Measurements from ENCODE around the gene ARFGEF2.
A peak's percentile ranks its signal among the peaks of the same experiment; 100 is the strongest.

ARFGEF2 gene

GRCh38 chr20:48919336-48919881 is 2.1 kb upstream of the ARFGEF2 start:
- no peaks in the 10 kb centered on the region for H3K27me3 ChIP-seq (replicated peaks; ENCODE audit: control insufficient read depth, insufficient read depth, low read length)
- TF ChIP-seq CTCF (IDR thresholded peaks at IDR 0.05; ENCODE audit: insufficient read depth, low read length, poor library complexity, severe bottlenecking), result no peak

GRCh38 chr20:48919882-48920526 is 1.5 kb upstream of the ARFGEF2 start:
- Histone ChIP-seq H3K4me3 (replicated peaks; ENCODE audit: low read depth, low read length) (no peak overlapping the region), H3K36me3 (ENCODE audit: control insufficient read depth, insufficient read depth, low read length) (no peaks in the 10 kb centered on the region), H3K27me3 (replicated peaks; ENCODE audit: control insufficient read depth, insufficient read depth, low read length) (no peaks in the 10 kb centered on the region)
- TF ChIP-seq CTCF (IDR thresholded peaks at IDR 0.05; ENCODE audit: insufficient read depth, low read length, poor library complexity, severe bottlenecking), result no peak
- DNase-seq (ENCODE audit: extremely low read depth, insufficient read length), result no peak

More at GRCh38 chr20:48919336-48919881, 2.1 kb upstream of the ARFGEF2 start:
- Histone ChIP-seq H3K36me3 (ENCODE audit: control insufficient read depth, insufficient read depth, low read length) (no peaks in the 10 kb centered on the region), H3K4me3 (replicated peaks; ENCODE audit: low read depth, low read length) (no peak overlapping the region)
- no peak for DNase-seq (ENCODE audit: extremely low read depth, insufficient read length)

GRCh38 chr20:48920527-48921167 is 864 bp upstream of the ARFGEF2 start:
- Histone ChIP-seq H3K36me3 (ENCODE audit: control insufficient read depth, insufficient read depth, low read length) (no peaks in the 10 kb centered on the region), H3K4me3 (replicated peaks; ENCODE audit: low read depth, low read length) (peak overlapping the region; percentile 89), H3K27me3 (replicated peaks; ENCODE audit: control insufficient read depth, insufficient read depth, low read length) (no peaks in the 10 kb centered on the region)
- no peak for DNase-seq (ENCODE audit: extremely low read depth, insufficient read length)
- no peak for TF ChIP-seq CTCF (IDR thresholded peaks at IDR 0.05; ENCODE audit: insufficient read depth, low read length, poor library complexity, severe bottlenecking)

- no peak for DNase-seq (ENCODE audit: extremely low read depth, insufficient read length)
- H3K4me3 ChIP-seq (replicated peaks; ENCODE audit: low read depth, low read length), result peak overlapping the region; percentile 89
- no peaks in the 10 kb centered on the region for H3K36me3 ChIP-seq (ENCODE audit: control insufficient read depth, insufficient read depth, low read length)
- TF ChIP-seq CTCF (IDR thresholded peaks at IDR 0.05; ENCODE audit: insufficient read depth, low read length, poor library complexity, severe bottlenecking), result no peak
- H3K27me3 ChIP-seq (replicated peaks; ENCODE audit: control insufficient read depth, insufficient read depth, low read length), result no peaks in the 10 kb centered on the region
These were observed 641 bp downstream of the ARFGEF2 start for GRCh38 chr20:48921883-48922820.

- Histone ChIP-seq H3K36me3 (ENCODE audit: control insufficient read depth, insufficient read depth, low read length) (no peaks in the 10 kb centered on the region), H3K4me3 (replicated peaks; ENCODE audit: low read depth, low read length) (peak overlapping the region; percentile 89), H3K27me3 (replicated peaks; ENCODE audit: control insufficient read depth, insufficient read depth, low read length) (no peaks in the 10 kb centered on the region)
- DNase-seq (ENCODE audit: extremely low read depth, insufficient read length), result no peak
- no peak for TF ChIP-seq CTCF (IDR thresholded peaks at IDR 0.05; ENCODE audit: insufficient read depth, low read length, poor library complexity, severe bottlenecking)
These were observed 1.7 kb downstream of the ARFGEF2 start for GRCh38 chr20:48923149-48923718.
